Pulmonary artery endothelial cell (primary cell): Measurements from ENCODE around the gene OR5T2. TPM values are rescaled to one million over a fixed set of nuclear protein-coding genes. Genes with fewer than 3 reads are reported as not detected.
"Not testable (repeated sequence)": the region's sequence is repeated elsewhere in the genome, so short reads cannot be mapped to it uniquely, and the experiment has no call there.

ENCODE experiments used
- DNase-seq: peaks from one replicate; pipeline ENCODE4 v3.0.0-alpha.2; 2011; ENCODE audit warnings: low read depth, low spot score
- total RNA-seq: library from RNA; depleted of rRNA; stranded (reverse); fragments of >200 nt; gene quantifications from 2 replicates; pipeline ENCODE4 v1.2.3, GENCODE V29; 2014

The OR5T2 gene
- not detected in 2 replicates for total RNA-seq

- no peak for DNase-seq
Observed at GRCh38 chr11:56234155-56234554, at the start of gene OR5T2. Gene OR5T2, minus strand, starts transcription at chr11:56234255. Its CDS starts 1,193 bp downstream, at chr11:56233062.

DNA sequence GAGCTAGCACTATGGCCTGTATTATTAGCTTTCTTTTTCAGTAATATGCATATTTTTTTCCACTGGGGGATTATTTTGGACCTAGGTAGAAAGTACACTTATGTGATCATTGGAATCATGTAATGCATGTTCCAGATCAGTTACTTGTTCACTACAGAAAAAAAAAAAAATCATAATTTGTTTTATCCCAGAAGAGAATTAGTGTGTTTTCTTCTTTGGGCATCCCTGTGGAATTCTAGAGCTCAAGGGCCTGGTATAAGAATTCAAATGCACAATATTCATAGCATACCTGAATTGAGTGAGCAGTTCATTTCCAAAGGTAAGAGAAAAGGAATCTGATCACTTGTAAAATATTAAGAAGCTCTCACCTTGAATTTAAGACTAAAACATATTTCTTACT, 39.8 kb upstream of the OR5T2 start, which contains the start of gene OR5T1:
Gene OR5T1 (plus strand): TSS at position 301 of the 400 bp plus-strand sequence. CDS start 1,485 bp downstream, outside the sequence.
- no peak for DNase-seq

GRCh38 chr11:56271092-56271491, 37.0 kb upstream of the OR5T2 start:
- no peak for DNase-seq

GRCh38 chr11:56251954-56252353, 17.9 kb upstream of the OR5T2 start, which contains the start of gene OR5T3:
Gene OR5T3, plus strand, starts transcription at chr11:56252254. Its CDS starts 0 bp downstream, at chr11:56252254.
- no peak for DNase-seq

DNA sequence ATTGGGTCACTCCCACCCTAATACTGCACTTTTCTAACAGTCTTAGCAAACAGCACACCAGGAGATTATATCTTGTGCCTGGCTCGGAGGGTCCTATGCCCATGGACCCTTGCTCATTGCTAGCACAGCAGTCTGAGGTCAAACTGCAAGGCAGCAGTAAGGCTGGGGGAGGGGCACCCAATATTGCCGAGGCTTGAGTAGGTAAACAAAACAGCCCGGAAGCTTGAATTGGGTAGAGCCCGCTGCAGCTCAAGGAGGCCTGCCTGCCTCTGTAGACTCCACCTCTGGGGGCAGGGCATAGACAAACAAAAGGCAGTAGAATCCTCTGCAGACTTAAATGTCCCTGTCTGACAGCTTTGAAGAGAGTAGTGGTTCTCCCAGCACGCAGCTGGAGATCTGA, 14.3 kb downstream of the OR5T2 start:
- not testable (repeated sequence) for DNase-seq

GRCh38 chr11:56214537-56214936, 19.5 kb downstream of the OR5T2 start:
- no peak for DNase-seq

- DNase-seq = no peak
Observed at GRCh38 chr11:56207790-56208189, 26.3 kb downstream of the OR5T2 start.

DNA sequence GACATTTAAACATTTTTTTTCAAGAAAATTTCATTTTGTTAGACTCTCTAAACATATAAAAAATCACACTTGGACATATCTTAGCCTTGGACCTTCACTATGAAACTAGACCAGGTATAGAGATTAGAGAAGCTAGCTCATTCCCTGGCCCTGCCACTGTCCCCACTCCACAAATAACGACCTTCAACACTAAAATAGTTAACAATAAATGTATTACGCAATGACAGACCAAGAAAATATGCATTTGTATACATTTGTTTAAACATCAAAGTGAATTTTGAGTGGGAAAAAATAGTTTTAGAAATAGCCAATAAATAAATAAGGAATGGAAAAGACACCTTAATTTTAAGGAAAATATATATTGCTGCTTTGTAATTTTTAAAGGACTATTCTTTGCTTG, 36.7 kb downstream of the OR5T2 start:
- no peak for DNase-seq

DNA sequence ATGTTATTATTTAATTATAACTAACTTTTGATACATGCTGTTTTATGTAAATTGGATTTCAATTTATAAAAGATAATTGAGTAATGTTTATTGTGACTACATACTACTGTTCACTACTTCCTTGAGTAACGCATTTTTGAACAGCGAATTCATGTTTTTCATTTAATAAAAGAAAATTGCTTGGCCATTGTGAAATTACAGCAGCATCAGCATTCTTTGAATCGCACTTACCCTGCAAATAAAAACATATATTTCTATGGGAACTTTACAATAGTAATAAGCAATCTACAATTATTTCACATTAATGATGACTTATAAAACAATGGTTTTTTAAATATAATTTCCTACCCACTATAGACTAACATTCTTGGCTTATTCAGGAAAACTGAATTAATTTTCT, 37.4 kb downstream of the OR5T2 start:
- no peak for DNase-seq

DNA sequence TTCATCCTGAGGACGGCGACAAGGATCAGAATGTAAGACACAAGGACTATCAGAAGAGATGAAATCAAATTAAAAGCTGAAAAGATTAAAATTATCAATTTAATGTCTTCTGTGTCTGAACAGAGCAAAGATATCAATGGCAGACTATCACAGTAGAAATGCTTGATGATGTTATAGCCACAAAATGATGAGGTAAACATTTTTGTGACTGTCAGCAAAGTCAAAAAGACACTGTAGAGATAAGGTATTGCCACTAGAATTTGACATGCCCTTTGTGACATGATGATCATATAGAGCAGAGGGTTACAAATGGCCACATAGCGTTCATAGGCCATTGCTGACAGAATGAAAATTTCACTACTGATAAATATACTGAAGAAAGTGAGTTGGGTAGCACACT, 45.5 kb downstream of the OR5T2 start:
- DNase-seq = no peak

DNA sequence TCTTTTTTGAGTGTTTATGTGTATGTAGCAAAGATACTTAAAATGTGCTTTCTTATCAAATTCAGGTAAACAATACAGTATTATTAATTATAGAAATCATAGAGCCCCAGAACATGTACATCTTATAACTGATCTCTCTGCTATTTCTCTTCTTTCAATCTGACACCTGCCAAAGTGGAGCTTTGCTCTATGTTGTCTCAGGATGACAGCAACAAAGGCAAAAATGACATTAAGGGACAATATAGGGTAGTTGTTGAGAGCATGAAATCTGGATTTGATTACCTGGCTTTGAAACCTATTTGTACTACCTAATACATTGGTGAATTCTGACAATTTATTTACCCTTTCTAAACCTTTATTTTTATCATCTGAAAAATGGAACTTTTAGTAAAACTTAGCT, 50.6 kb downstream of the OR5T2 start:
- DNase-seq = no peak

Other genes with a start within 250 kb of the OR5T2 start
- gene OR5F1, start 239.6 kb downstream of the OR5T2 start, total RNA-seq = not detected in 2 replicates
- not detected in 2 replicates for gene OR5AS1, start 206.6 kb downstream of the OR5T2 start, total RNA-seq
- not detected in 2 replicates for gene OR8I2, start 140.9 kb downstream of the OR5T2 start, total RNA-seq
- gene OR8H2, start 130.6 kb downstream of the OR5T2 start, total RNA-seq = not detected in 2 replicates
- gene OR8H3, start 111.9 kb downstream of the OR5T2 start, total RNA-seq = not detected in 2 replicates
- gene OR8J3, start 94.1 kb downstream of the OR5T2 start, total RNA-seq = not detected in 2 replicates
- gene OR8K5, start 73.9 kb downstream of the OR5T2 start, total RNA-seq = not detected in 2 replicates
- gene OR5J2, start 57.6 kb downstream of the OR5T2 start, total RNA-seq = not detected in 2 replicates
- not detected in 2 replicates for gene OR5T3, start 18.0 kb upstream of the OR5T2 start, total RNA-seq
- gene OR5T1, start 39.9 kb upstream of the OR5T2 start, total RNA-seq = not detected in 2 replicates
- gene OR8H1, start 58.0 kb upstream of the OR5T2 start, total RNA-seq = not detected in 2 replicates
- gene OR8K3, start 80.9 kb upstream of the OR5T2 start, total RNA-seq = not detected in 2 replicates
- not detected in 2 replicates for gene OR8K1, start 111.8 kb upstream of the OR5T2 start, total RNA-seq
- not detected in 2 replicates for gene OR8J1, start 120.0 kb upstream of the OR5T2 start, total RNA-seq
- not detected in 2 replicates for gene OR8U1, start 141.4 kb upstream of the OR5T2 start, total RNA-seq
- not detected in 2 replicates for gene OR5AL1, start 178.4 kb upstream of the OR5T2 start, total RNA-seq
- gene OR5M3, start 239.1 kb upstream of the OR5T2 start, total RNA-seq = not detected in 2 replicates